NB4 (cell line): ENCODE results near the gene NCK2.

Experiments
- MYC ChIP-seq: IDR thresholded peaks from 2 replicates; pipeline ENCODE4 v1.6.1; 2011; ENCODE audit warnings: low read depth, low read length
- POLR2A ChIP-seq: IDR thresholded peaks from 2 replicates; pipeline ENCODE4 v1.6.1; 2011; ENCODE audit warnings: mild to moderate bottlenecking; ENCODE audit not compliant: insufficient read length; ENCODE audit errors: extremely low read depth
- TF ChIP-seq, protein P1 (sequence below): IDR thresholded peaks from one replicate; pipeline ENCODE4 v1.5.1; 2012; ENCODE audit warnings: low read depth, low read length
- TF ChIP-seq, protein P2 (sequence below): IDR thresholded peaks from 2 replicates; pipeline ENCODE4 v1.6.1; 2011; ENCODE audit warnings: low read depth, low read length

DNA sequence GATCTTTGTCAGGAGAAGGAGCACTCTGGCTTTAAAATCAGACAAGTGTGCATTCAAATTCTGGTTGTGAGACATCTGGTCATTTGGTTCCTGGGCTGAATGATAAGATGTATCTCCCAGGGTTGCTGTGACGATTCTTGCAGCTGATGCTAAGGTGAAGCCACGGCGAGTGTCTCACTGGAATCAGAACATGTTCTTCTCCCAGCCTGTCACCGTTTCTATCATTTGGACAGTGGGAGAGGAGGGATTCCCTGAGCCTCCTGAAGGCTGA, 68.3 kb downstream of the NCK2 start:
- TF ChIP-seq POLR2A, result no peak
- TF ChIP-seq, protein P1, sequence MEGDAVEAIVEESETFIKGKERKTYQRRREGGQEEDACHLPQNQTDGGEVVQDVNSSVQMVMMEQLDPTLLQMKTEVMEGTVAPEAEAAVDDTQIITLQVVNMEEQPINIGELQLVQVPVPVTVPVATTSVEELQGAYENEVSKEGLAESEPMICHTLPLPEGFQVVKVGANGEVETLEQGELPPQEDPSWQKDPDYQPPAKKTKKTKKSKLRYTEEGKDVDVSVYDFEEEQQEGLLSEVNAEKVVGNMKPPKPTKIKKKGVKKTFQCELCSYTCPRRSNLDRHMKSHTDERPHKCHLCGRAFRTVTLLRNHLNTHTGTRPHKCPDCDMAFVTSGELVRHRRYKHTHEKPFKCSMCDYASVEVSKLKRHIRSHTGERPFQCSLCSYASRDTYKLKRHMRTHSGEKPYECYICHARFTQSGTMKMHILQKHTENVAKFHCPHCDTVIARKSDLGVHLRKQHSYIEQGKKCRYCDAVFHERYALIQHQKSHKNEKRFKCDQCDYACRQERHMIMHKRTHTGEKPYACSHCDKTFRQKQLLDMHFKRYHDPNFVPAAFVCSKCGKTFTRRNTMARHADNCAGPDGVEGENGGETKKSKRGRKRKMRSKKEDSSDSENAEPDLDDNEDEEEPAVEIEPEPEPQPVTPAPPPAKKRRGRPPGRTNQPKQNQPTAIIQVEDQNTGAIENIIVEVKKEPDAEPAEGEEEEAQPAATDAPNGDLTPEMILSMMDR, result no peak
- TF ChIP-seq, protein P2, sequence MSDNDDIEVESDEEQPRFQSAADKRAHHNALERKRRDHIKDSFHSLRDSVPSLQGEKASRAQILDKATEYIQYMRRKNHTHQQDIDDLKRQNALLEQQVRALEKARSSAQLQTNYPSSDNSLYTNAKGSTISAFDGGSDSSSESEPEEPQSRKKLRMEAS, result no peak
- TF ChIP-seq MYC, result no peak
